ENCODE results near the gene BAHCC1. TPM values are rescaled to one million over a fixed set of nuclear protein-coding genes. Genes with fewer than 3 reads are reported as not detected.

BAHCC1 gene
- total RNA-seq: not detected
- polyA plus RNA-seq: not detected

GRCh38 chr17:81394921-81395599, at the start of gene BAHCC1:
TSS of gene BAHCC1 (plus strand) at chr17:81395457. CDS start at chr17:81399740, 4,283 bp downstream.
- peaks cover 24 to 34% (median 27%) of the 10 kb centered on the region in 3 donors for H3K4me1 Mint-ChIP-seq
- Histone ChIP-seq H3K9me3 (ENCODE audit: low read length) (no peaks in the 10 kb centered on the region), H3K4me1 (ENCODE audit: insufficient read depth, low read length) (peaks cover 52% of the 10 kb centered on the region), H3K36me3 (ENCODE audit: insufficient read depth, low read length) (no peaks in the 10 kb centered on the region), H3K27ac (ENCODE audit: low read depth, low read length) (peak within 1 kb of the TSS; percentile 43), H3K27me3 (ENCODE audit: insufficient read depth, low read length, poor library complexity, severe bottlenecking) (peaks cover 73% of the 10 kb centered on the region), H3K4me3 (ENCODE audit: low read length) (no peak within 1 kb of the TSS)
- peak within 1 kb of the TSS; percentile 54 to 91 (median 71) for H3K4me3 Mint-ChIP-seq
- peak within 1 kb of the TSS in 5 of 8 donors; percentile 38 to 98 (median 67) for H3K27ac Mint-ChIP-seq
- CTCF ChIA-PET: no interaction called here
- no peaks in the 10 kb centered on the region for H3K36me3 Mint-ChIP-seq
- peaks cover 0 to 6% (median 2%) of the 10 kb centered on the region in 5 donors for H3K9me3 Mint-ChIP-seq
- POLR2A ChIA-PET: no interaction called here
- H3K27me3 Mint-ChIP-seq: peaks cover 57 to 63% of the 10 kb centered on the region in 2 donors
- peak; percentile 59 to 74 (median 59) for DNase-seq

DNA sequence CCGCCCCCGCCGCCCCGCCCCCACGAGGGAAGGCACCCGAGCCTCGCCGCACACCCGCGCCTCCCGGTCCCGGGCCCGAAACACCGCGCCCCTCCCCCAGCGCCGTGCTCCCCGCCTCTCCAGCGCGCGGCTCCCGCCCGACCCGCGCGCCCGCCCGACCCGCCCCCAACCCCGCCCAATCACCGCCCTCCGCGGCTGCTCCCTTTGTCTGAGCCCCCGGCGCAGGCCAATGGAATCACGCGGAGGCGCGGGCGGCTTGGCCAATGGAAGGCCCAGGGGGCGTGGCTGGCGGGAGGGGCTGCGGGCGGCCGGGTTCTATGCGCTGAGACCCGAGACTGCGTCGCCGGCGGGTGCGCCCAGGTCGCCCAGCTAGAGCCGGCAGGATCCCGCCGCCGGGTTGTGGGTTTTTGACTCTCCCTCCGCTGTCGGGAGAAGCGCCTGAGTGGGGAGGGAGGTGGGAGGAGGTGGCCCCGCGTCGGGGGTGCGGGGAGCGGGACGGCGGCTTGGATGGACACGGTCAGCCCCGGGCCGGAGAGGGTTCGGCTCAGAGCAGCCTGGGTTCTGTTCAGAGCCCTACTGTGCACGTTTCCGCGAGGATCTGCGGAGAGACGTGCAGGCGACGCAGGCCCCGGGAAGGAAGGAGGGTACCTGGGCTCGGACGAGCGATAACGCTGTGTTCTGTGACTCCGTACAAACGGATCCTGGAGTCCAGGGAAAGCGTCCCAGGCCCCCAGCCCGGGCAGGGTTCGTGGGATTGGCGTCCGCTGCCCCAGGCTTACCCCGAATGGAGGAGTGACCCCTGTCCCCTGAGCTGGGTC, 49.0 kb upstream of the BAHCC1 start:
- Histone ChIP-seq H3K9me3 (ENCODE audit: low read length) (no peaks in the 10 kb centered on the region), H3K27me3 (ENCODE audit: insufficient read depth, low read length, poor library complexity, severe bottlenecking) (peaks cover 36% of the 10 kb centered on the region), H3K4me3 (ENCODE audit: low read length) (peak overlapping the region; percentile 32), H3K36me3 (ENCODE audit: insufficient read depth, low read length) (no peaks in the 10 kb centered on the region), H3K4me1 (ENCODE audit: insufficient read depth, low read length) (peaks cover 28% of the 10 kb centered on the region), H3K27ac (ENCODE audit: low read depth, low read length) (peak overlapping the region; percentile 43)
- Mint-ChIP-seq H3K27me3 (peaks cover 25 to 36% of the 10 kb centered on the region in 2 donors), H3K4me1 (peaks cover 16 to 24% (median 17%) of the 10 kb centered on the region in 3 donors), H3K36me3 (peaks cover 0 to 2% (median 0%) of the 10 kb centered on the region in 3 donors), H3K27ac (no peak overlapping the region), H3K9me3 (peaks cover 0 to 3% (median 0%) of the 10 kb centered on the region in 5 donors), H3K4me3 (peak overlapping the region; percentile 20 to 85 (median 56))
- peak; percentile 84 to 92 (median 89) for DNase-seq
- ChIA-PET POLR2A (no interaction called here), CTCF (no interaction called here)

- DNase-seq: no peak
- Mint-ChIP-seq H3K4me1 (peaks cover 16 to 24% (median 17%) of the 10 kb centered on the region in 3 donors), H3K4me3 (peak overlapping the region; percentile 28 to 85 (median 51)), H3K27ac (peak overlapping the region in 1 of 8 donors; percentile 81), H3K9me3 (peaks cover 0 to 3% (median 0%) of the 10 kb centered on the region in 5 donors), H3K27me3 (peaks cover 27 to 37% of the 10 kb centered on the region in 2 donors), H3K36me3 (peaks cover 0 to 2% (median 0%) of the 10 kb centered on the region in 3 donors)
- peaks cover 31% of the 10 kb centered on the region for H3K27me3 ChIP-seq (ENCODE audit: insufficient read depth, low read length, poor library complexity, severe bottlenecking)
- peak overlapping the region; percentile 43 for H3K27ac ChIP-seq (ENCODE audit: low read depth, low read length)
- no peaks in the 10 kb centered on the region for H3K9me3 ChIP-seq (ENCODE audit: low read length)
- POLR2A ChIA-PET: no interaction called here
- no peaks in the 10 kb centered on the region for H3K36me3 ChIP-seq (ENCODE audit: insufficient read depth, low read length)
- H3K4me3 ChIP-seq (ENCODE audit: low read length): peak overlapping the region; percentile 32
- CTCF ChIA-PET: no interaction called here
- H3K4me1 ChIP-seq (ENCODE audit: insufficient read depth, low read length): peaks cover 28% of the 10 kb centered on the region
Measured at GRCh38 chr17:81346908-81347349, 48.3 kb upstream of the BAHCC1 start.

- ChIA-PET POLR2A (no interaction called here), CTCF (no interaction called here)
- Mint-ChIP-seq H3K9me3 (peaks cover 0 to 3% (median 0%) of the 10 kb centered on the region in 5 donors), H3K27ac (no peak overlapping the region), H3K27me3 (peaks cover 23 to 33% of the 10 kb centered on the region in 2 donors), H3K4me3 (peak overlapping the region in 3 of 7 donors; percentile 53 to 72 (median 64)), H3K4me1 (peaks cover 13 to 24% (median 17%) of the 10 kb centered on the region in 3 donors), H3K36me3 (peaks cover 0 to 2% (median 0%) of the 10 kb centered on the region in 3 donors)
- Histone ChIP-seq H3K4me1 (ENCODE audit: insufficient read depth, low read length) (peaks cover 28% of the 10 kb centered on the region), H3K36me3 (ENCODE audit: insufficient read depth, low read length) (no peaks in the 10 kb centered on the region), H3K27me3 (ENCODE audit: insufficient read depth, low read length, poor library complexity, severe bottlenecking) (peaks cover 26% of the 10 kb centered on the region), H3K9me3 (ENCODE audit: low read length) (no peaks in the 10 kb centered on the region), H3K4me3 (ENCODE audit: low read length) (no peak overlapping the region), H3K27ac (ENCODE audit: low read depth, low read length) (no peak overlapping the region)
- DNase-seq: no peak
Measured at GRCh38 chr17:81347437-81347836, 47.8 kb upstream of the BAHCC1 start.

DNA sequence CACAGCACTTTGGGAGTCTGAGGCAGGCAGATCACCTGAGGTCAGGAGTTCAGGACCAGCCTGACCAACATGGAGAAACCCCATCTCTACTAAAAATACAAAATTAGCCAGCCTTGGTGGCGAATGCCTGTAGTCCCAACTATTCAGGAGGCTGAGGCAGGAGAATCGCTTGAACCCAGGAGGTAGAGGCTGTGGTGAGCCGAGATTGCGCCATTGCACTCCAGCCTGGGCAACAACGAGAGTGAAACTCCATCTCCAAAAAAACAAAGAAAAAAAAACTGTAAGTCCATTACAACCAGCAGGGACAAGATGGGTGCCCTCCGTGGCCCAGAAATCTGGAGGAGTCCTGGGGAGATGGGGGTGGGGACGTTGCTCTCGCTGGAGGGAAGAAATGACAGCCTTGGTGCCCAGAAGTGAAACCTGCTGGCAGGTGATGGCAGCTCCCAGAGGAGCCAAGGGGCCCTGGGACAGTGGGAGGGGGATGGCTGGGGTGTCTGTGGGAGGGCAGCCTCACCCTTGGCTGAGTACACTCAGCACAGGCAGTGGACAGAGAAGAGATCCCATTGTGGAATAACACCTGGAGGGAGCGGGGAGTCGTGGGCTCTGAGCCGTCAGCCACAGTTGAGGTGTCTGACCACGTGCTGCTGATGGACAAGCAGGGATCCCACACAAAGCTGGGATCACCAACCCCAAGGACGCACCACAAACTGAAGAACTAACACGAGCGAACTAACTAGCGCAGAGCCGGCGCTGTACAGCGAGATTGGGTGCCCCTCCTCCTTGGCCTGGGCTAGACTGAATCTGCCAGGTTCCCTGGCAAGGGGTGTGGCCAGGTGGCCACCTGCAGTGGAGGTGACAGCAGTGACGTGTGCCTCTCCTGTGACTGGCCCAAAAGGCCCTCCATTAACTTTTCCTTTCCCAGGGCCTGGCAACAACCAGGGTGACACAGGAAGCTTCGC, 46.9 kb upstream of the BAHCC1 start:
- peaks cover 17% of the 10 kb centered on the region for H3K27me3 ChIP-seq (ENCODE audit: insufficient read depth, low read length, poor library complexity, severe bottlenecking)
- Mint-ChIP-seq H3K36me3 (peaks cover 0 to 2% (median 0%) of the 10 kb centered on the region in 3 donors), H3K4me1 (peaks cover 11 to 19% (median 17%) of the 10 kb centered on the region in 3 donors), H3K9me3 (peaks cover 0 to 3% (median 0%) of the 10 kb centered on the region in 5 donors), H3K4me3 (no peak overlapping the region), H3K27me3 (peaks cover 17 to 33% of the 10 kb centered on the region in 2 donors), H3K27ac (peak overlapping the region in 1 of 8 donors; percentile 21)
- ChIA-PET CTCF (no interaction called here), POLR2A (no interaction called here)
- H3K9me3 ChIP-seq (ENCODE audit: low read length): no peaks in the 10 kb centered on the region
- DNase-seq: no peak
- no peak overlapping the region for H3K4me3 ChIP-seq (ENCODE audit: low read length)
- H3K4me1 ChIP-seq (ENCODE audit: insufficient read depth, low read length): peaks cover 21% of the 10 kb centered on the region
- no peak overlapping the region for H3K27ac ChIP-seq (ENCODE audit: low read depth, low read length)
- H3K36me3 ChIP-seq (ENCODE audit: insufficient read depth, low read length): no peaks in the 10 kb centered on the region

DNA sequence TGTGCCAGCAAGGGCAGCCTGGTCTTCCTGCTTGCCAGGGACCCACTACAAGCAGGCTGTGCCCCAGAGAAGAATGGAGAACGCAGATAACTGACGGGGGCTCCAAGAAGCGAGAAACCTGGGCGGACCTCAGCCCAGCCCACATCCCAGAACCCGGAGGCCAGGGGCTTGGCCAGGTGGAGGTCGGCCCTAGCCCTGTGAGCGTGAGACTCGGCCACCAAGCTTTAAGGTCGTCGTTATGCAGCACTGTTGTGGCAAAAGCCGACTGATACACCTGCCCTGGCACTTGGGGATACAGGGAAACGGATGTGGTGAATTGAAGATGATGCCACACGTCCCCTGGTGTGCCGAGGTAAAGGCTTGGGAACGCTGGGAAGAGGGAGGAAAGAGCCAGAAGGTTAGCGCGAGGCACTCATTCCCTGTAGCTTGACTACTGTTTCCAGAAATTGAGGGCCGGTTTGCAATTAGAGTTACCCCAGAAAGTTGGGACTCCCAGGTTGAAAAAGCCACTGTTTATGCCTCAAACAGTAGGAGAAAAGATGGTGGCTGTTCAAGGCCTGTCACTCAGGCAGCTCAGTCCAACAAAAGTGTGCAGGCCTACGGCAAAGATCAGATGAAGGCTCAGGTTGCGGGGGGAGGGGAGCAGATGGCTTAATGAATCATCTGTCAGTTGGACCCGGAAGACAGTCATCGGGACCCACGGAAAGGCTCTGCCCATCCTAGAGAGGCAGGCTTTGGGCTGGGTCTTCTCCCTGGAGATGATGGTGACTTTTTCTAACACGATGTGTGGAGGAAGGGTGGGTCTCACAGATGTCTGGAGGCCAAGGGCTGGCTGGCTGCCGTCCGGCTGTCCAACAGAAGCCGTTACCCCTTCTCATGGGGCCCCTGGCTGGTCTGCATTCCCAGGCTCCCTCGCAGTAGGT, 45.6 kb upstream of the BAHCC1 start:
- Histone ChIP-seq H3K4me3 (ENCODE audit: low read length) (no peak overlapping the region), H3K9me3 (ENCODE audit: low read length) (no peaks in the 10 kb centered on the region), H3K27me3 (ENCODE audit: insufficient read depth, low read length, poor library complexity, severe bottlenecking) (peaks cover 4% of the 10 kb centered on the region), H3K36me3 (ENCODE audit: insufficient read depth, low read length) (no peaks in the 10 kb centered on the region), H3K4me1 (ENCODE audit: insufficient read depth, low read length) (peaks cover 8% of the 10 kb centered on the region), H3K27ac (ENCODE audit: low read depth, low read length) (peak overlapping the region; percentile 39)
- peaks cover 5 to 6% (median 5%) of the 10 kb centered on the region in 3 donors for H3K4me1 Mint-ChIP-seq
- H3K4me3 Mint-ChIP-seq: no peak overlapping the region
- ChIA-PET POLR2A (no interaction called here), CTCF (no interaction called here)
- peaks cover 7 to 27% of the 10 kb centered on the region in 2 donors for H3K27me3 Mint-ChIP-seq
- H3K9me3 Mint-ChIP-seq: peaks cover 0 to 2% (median 0%) of the 10 kb centered on the region in 5 donors
- H3K36me3 Mint-ChIP-seq: no peaks in the 10 kb centered on the region
- H3K27ac Mint-ChIP-seq: peak overlapping the region in 1 of 8 donors; percentile 75
- no peak for DNase-seq
